Smooth muscle cell of the brain vasculature (primary cell): ENCODE data around the gene GHITM.
"Not testable (repeated sequence)": the region's sequence is repeated elsewhere in the genome, so short reads cannot be mapped to it uniquely, and the experiment has no call there.

Experiments used
- DNase-seq: peaks from one replicate; pipeline ENCODE4 v3.0.0-alpha.2; 2012; ENCODE audit warnings: low read depth, low spot score

Gene GHITM

DNA sequence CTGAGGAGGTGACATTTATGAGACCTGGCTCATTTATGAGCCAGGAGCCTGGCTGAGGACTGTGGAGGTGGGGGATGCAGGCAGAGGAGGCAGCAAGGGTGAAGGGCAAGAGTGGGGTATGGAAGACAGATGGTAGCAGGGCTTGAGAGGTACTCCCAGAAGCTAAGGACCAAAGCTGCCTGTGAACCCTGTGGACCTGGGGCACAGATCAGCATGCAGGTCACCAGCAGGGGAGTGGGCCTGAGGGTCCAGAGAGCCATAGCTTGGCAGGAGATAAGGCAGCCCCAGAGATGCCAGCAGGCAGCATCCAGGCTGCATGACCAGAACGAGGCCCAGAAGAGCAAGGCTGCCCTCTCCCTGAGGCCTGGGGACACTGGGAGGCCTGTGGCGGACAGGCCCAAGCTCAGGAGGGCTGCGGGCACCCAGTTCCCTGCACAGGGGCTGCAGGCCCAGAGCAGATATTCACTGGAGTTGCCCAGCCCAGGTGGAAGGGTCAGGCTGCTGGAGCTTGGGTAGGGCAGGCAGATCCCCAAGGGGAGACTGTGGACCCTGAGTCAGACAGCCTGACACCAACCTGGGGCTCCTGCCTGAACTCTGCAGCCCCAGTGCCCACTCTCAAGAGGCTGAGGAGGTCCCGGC, 37.6 kb downstream of the GHITM start:
- no peak for DNase-seq

GRCh38 chr10:84177541-84178141, 38.3 kb downstream of the GHITM start:
- no peak for DNase-seq

GRCh38 chr10:84178160-84178609, 38.9 kb downstream of the GHITM start:
- DNase-seq, result no peak

DNA sequence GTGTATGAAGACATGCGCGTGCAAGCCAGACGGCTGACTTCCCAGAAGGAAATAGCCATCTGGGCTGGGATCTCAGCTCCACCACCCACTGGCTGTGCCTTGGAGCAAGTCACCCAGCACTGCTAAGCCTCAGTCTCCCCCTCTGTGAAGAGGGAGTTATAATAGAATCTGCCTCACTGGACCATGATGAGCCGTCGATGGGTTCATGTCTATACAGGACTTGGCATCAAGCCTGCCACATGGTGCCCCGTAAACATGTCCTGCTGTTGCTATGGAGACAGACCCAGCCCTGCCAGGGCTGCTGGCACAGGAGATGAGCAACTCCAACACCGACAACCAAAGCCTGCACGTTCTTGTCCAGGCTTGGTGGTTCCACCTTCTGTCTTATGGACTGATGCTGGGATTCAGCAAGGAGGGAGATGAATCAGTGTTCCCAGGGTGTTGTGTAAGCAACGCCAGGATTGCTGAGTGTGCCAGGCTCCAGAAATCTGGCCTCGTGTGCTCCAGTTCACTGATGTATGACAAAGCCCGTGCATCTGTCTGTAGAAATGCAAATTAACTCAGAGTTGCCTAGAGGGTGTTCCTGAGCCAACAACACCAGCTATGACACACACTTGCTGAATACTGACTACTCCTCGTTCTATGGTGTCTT, 39.9 kb downstream of the GHITM start:
- DNase-seq, result no peak

DNA sequence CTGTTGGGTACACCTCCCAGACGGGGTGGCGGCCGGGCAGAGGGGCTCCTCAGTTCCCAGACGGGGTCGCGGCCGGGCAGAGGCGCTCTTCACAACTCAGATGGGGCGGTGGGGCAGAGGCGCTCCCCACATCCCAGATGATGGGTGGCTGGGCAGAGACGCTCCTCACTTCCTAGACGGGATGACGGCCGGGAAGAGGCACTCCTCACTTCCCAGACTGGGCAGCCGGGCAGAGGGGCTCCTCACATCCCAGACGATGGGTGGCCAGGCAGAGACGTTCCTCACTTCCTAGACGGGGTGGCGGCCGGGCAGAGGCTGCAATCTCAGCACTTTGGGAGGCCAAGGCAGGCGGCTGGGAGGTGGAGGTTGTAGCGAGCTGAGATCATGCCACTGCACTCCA, 41.1 kb downstream of the GHITM start:
- DNase-seq, result not testable (repeated sequence)

DNA sequence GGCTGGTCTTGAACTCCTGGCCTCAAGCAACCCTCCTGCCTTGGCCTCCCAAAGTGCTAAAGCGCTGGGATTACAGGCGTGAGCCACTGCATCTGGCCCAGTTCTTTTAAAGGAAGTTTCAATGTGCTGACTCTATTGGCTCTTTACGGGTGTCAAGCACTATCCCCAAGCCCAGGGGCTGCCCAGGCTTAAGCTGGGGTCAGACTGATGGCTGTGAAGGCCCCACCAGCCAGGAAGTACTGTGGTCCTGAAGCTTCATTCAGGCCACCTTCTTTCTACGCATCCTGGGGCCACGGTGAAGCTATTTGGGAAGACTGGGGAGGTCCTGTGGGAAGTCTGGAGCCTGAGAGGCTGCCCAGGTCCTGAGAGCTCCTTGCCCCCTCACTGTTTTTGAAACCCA, 42.3 kb downstream of the GHITM start:
- no peak for DNase-seq

GRCh38 chr10:84184517-84184916, 45.2 kb downstream of the GHITM start:
- DNase-seq, result no peak

DNA sequence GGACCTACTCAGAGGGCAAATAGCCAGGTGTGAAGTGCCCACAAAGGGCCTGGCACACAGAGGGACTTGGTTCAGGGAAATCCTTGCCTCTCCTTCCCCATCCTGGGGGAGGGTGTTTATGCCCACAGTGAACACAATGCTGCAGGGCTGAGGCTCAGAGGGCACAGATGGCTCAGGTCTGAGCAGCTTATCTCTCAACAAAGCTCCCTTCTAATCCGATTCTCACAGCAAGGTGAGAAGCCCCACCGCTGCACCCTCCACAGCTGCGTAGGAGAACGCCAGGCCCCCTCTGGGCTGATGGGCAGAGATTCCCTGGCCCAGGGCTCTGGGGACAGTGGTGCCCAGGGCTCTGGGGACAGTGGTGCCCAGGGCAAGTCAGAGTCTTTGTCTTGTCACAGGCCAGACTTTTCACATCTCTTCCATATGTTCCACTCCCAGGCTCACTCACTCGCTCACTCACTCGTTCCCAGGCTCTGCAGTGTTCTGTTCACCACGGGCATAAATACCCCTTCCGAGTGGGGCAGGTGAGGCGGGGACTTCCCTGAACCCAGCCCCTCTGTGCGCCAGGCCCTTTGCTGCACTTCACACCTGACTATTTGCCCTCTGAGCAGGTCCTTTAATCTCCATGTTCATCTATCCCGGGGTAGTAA, 46.3 kb downstream of the GHITM start:
- DNase-seq, result no peak

DNA sequence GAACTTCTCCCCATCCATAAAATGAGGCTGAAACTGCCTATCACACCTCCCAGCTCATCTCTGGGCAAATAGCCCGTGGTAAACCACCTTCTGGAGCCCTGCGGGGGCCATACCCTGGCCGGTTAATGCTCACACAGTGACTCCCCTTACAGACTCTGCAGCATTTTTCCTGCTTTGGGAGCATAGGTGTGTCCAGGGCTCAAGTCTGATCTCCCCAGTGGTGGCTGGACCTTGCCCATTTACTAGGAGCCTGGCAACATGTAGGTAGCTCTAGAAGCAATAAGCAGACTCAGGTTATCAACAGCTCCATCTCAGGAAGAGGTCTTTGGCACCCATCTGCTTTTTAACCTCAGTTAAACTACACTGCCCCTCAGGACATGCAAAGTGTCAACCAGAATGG, 49.5 kb downstream of the GHITM start:
- no peak for DNase-seq

GRCh38 chr10:84190621-84191020, 51.3 kb downstream of the GHITM start:
- DNase-seq, result no peak

- DNase-seq, result no peak
Measured at GRCh38 chr10:84191106-84191505, 51.8 kb downstream of the GHITM start.

DNA sequence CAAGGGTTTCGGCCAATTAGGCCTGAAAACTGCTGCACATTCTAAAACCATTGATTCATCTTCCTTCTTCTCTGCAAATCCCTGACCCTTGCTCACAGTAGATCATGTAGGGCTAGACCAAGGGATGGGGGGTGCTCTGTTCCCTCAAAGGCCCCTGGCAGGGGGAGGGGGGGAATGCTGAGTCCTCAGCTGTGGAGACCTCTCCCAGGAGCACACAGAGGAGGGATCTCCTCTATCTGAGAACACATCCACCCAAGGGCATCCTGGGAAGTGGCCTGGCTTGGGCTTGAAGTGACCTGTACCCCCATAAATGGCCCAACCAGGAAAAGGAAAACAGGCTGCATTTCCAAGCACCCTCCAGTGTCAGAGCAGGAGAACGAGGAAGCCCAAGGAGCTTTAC, 54.0 kb downstream of the GHITM start:
- no peak for DNase-seq

DNA sequence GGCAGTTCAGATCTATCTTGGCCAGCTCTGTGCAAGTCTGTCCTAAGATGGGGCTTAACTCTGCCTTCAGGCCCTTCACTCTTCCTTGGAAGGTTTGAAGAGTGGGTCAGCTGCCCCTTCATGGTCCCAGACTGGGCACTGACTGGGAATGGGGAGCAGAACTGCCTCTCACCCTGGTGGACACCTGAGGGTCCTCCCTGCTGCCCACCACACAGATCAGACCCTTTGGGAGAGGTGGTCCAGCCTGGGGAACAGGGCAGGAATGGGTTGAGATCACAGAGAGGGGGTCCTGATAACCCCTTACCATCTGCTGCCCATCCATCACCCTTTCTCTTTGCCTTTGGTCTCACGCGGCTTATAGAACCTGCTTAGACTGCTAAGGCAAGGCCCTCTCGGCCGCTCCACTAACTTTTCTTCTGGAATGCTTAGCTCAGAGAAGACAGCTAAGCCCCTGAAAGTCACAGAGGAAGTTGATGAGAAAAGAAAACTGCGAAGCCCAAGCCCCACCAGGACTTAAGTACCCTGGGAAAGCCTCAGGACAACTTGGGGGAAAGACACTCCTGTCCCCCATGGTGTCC, 54.6 kb downstream of the GHITM start:
- no peak for DNase-seq

DNA sequence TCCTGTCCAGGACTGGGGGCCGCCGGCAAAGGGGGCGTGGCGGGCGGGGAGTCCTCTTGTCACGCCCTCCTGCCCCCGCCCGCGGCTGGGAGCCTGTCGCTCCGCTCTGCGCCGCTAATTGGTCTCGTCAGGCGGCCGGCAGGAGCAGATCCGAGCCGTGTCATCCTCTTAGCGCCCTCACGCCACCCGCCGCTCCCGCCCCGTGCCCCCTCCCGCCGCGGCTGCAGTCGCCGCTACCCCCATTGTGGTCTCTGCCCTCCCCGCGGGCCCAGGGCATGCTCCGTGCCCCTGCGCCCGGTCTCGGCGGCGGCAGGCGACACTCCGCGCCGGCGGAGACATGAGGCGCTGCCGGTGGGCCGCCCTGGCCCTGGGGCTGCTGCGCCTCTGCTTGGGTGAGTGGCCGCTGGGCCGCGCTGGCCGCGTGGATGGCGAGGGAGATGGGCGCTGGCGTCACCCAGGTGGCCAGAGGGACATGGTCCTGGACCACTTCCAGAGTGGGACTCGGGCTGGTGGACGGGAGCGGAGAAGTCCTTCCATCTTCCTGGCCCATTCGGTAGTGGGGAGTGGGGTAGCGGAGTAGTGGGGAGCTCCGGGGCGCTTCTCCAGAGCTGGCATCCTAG, 55.2 kb downstream of the GHITM start, which contains the start of gene CDHR1:
TSS of gene CDHR1 (plus strand) at position 114 of the 620 bp plus-strand sequence. CDS start at position 338, 224 bp downstream.
- DNase-seq, result no peak

DNA sequence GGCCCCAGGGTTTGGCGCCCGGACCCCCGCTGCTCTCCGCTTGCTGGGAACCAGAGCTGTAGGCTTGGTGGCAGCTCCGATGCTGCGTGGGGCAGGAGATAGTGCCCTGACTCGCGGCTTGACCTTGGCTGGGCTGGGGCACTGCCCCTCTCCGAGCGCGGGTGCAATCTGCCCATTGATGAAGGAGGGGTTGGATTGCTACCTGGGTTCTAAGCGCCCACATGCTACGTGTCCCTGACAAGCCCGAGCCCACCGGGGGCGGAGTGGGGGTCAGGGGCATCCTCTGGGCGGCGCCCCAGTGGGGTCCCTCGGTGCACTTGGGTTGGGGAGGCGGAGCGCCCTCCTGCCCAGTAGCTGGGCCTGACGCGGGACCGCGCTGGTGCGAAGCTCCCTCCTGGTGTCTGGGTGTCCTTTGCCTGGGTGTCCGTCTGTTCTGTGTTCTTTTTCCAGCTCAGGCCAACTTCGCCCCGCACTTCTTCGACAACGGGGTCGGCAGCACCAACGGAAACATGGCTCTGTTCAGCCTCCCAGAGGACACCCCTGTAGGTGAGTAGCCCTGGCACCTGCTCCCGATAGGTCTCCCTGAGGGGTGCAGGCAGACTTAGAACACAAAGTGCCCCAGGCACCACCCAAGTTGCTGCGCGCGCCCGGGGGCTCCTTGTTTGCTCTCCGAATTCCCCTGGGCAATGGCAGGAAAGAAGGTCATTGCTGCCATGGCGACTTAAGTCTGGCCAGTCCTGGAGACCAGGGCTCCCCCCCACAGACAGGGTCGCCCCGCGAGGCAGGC, 55.9 kb downstream of the GHITM start:
- DNase-seq, result no peak

DNA sequence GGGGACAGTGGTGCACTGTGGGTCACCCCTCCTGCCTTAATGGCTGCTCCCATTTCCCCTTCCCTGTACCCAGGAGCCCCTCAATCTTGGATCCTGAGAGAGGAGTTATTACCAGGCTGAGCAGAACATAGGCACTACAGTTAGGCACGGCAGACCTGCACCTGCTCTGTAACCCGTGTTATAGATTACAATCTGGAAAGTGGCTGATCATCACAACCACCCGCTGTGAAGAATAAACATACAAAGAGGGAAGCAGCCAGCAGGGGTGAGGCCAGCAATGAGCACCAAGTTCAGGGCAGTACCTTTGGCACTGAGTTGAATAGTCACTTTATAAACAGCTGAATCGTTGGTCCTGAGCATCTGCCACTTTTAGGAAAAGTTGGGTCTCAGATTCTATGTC, 56.8 kb downstream of the GHITM start:
- DNase-seq, result no peak

DNA sequence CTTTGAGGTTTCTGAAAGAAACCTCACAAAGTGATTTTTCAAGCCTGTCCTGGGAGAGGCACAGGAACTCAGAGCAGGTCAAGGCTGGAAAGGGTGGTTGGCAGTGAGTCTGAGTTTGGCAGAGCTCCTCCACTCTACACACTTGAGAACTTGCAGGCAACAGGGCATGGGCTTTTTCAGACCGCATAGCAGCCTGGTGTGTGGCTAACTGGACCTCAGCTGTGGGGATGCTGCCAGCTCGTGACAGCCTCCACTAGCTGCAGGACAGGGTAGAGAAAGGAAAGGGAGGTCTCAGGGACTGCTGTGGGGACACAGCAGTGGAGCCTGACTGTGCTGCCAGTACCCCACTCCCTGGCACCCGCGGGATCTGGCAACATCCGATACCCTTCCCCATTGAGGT, 57.6 kb downstream of the GHITM start:
- no peak for DNase-seq

- DNase-seq, result no peak
Measured at GRCh38 chr10:84197643-84198042, 58.3 kb downstream of the GHITM start.

DNA sequence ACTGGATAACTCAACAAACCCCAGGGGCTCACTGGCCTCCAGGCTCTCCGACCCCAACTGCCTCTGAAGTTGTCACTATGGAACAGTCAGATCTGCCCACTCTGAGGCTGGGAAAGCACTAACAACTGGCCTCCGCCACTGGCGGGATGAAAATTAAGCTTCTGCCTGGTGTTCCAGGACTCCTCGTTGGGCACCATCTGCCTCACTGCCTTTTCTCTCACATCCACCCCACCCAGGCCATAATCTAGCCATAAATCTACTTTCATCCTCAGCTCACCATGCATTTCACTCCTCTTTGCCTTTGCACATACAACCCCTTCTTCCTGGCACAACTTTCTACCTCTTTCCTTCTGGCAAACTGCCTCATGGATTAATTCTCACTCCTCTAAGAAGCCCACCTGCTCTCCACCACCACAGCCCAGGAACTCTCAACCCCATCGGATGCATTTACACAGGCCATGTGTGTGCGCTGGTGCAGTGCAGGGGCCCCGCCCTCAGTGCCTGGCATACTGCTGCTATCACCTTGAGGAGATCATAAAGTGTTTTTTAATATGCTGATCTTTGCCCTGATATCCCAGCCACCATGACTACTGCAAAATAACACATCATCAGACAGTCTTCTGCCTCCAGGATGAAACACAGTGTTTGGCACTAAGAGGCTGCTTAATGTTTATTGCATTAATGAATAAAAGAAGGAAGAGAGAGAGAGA, 59.1 kb downstream of the GHITM start:
- DNase-seq, result no peak

DNA sequence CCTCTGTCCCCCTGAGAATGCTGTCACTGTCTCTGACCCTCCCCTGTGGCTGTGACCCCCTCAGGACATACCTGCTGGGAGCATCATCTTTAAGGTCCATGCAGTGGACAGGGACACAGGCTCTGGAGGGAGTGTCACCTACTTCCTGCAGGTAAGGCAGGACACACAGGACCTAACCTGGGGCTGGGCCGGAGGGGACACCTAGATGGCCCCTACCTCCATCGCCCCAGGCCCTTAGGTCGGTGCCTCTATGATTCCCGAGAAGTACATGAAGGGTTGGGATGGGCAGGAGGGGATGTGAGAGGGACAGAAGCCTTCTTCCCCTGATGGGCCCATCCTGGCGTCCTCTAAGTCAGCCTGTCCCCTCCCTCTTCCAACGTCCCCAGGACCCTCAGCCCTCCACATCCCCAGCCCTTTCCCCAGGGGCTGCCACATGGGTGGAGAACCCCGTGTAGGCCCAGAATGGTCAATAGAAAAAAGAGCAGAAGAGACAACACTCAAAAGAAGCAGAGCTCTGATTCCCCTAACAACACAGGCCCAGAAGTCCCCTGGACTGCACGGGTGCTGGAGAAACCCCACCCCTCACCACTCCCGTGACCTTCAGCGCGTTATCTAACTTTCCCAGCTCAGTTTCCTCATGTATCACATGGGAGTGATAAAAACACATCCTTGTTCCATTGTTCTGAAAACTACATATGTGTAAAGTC, 61.4 kb downstream of the GHITM start:
- DNase-seq, result no peak
